Sigmoid colon (tissue), 4 donors: ENCODE results near the gene SLC38A3.

Experiments
- EP300 ChIP-seq, 4 donors: sonication (generic); formaldehyde crosslinking; IDR thresholded peaks; one replicate each; pipeline ENCODE4 v1.6.1; 2017; ENCODE audit warnings: antibody characterized with exemption in 4 of 4
- POLR2AphosphoS5 ChIP-seq, 4 donors: sonication (generic); formaldehyde crosslinking; IDR thresholded peaks; one replicate each; pipeline ENCODE4 v1.6.1; 2017; ENCODE audit warnings: antibody characterized with exemption in 4 of 4
- TF ChIP-seq, protein P1 (sequence below), 4 experiments: fragments of 450-650 bp in 3 of 4; fragments of 200-600 bp in 1 of 4; IDR thresholded peaks; one replicate each; pipeline ENCODE4 v1.5.1; 2016 to 2019; ENCODE audit warnings: antibody characterized with exemption in 4 of 4, mild to moderate bottlenecking in 3 of 4, moderate library complexity in 2 of 4

GRCh38 chr3:50210510-50211367 is 5.7 kb downstream of the SLC38A3 start:
- TF ChIP-seq EP300 (IDR thresholded peaks at IDR 0.05), result no peak
- TF ChIP-seq, protein P1, sequence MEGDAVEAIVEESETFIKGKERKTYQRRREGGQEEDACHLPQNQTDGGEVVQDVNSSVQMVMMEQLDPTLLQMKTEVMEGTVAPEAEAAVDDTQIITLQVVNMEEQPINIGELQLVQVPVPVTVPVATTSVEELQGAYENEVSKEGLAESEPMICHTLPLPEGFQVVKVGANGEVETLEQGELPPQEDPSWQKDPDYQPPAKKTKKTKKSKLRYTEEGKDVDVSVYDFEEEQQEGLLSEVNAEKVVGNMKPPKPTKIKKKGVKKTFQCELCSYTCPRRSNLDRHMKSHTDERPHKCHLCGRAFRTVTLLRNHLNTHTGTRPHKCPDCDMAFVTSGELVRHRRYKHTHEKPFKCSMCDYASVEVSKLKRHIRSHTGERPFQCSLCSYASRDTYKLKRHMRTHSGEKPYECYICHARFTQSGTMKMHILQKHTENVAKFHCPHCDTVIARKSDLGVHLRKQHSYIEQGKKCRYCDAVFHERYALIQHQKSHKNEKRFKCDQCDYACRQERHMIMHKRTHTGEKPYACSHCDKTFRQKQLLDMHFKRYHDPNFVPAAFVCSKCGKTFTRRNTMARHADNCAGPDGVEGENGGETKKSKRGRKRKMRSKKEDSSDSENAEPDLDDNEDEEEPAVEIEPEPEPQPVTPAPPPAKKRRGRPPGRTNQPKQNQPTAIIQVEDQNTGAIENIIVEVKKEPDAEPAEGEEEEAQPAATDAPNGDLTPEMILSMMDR (IDR thresholded peaks at IDR 0.05), result no peak
- TF ChIP-seq POLR2AphosphoS5 (IDR thresholded peaks at IDR 0.05), result no peak
